ENCODE results near the gene ZNF224.

Gene ZNF224

DNA sequence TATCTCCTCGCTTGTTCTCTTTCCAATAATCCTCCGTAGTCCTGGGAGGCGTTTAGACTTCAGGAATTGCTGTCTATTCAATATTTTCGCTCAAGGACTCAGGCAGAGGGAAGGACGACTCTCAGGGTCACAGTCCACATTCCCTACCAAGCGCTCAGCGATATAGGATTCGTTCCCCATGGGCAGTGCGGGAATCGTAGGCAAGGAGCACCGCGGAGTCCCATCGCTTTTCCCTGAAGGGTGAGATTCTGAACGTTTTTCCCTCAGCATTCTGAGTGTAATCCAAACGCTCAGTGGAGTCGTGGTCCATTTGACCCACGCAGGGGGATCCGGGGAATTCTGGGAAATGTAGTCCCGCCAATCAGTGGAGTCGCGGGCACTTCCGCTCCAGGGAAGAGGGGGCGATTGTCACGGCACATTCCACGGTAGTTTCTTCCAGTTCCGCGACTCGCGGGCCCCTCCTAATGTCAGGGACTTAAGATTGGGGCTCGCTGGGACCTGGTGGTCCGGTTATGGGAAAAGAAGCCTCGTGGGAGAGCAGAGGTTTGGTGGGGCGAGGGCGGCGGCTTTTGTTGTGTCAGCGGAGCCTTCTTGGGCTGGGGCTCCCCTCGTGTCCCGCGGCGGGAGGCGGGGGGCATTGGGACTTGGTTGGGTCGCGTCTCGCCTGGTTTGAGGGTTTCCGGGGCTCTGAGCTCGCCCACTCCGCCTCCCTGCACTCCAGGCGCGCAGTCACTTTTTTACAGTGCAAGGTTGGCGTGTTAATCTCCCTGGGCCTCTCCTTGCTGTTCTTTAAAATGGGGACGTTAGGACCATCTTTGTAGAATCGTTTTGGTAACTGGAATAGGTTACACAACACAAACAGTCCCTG is 47.3 kb downstream of the ZNF224 start, which contains the start of gene ZNF234:
Gene ZNF234, plus strand, starts transcription at position 364 of the 868 bp plus-strand sequence. CDS start 3,079 bp downstream, outside the sequence.
- Histone ChIP-seq H3K4me1 (ENCODE audit: insufficient read depth, insufficient read length) (no peaks in the 10 kb centered on the region), H3K9ac (ENCODE audit: insufficient read length, low read depth) (peak within 1 kb of the TSS; percentile 66), H3K4me3 (ENCODE audit: insufficient read length, low read depth) (peak within 1 kb of the TSS; percentile 62), H3K9me3 (ENCODE audit: insufficient read depth, low read length) (no peaks in the 10 kb centered on the region), H3K36me3 (ENCODE audit: insufficient read depth, insufficient read length, low read length) (peaks cover 9% of the 10 kb centered on the region), H3K27me3 (ENCODE audit: insufficient read depth, insufficient read length) (no peaks in the 10 kb centered on the region)
- TF ChIP-seq ZNF274 (IDR thresholded peaks at IDR 0.05; ENCODE audit: low read depth, low read length) (no peak), YY1 (IDR thresholded peaks at IDR 0.05; ENCODE audit: insufficient read depth, insufficient read length) (no peak), SUZ12 (IDR thresholded peaks at IDR 0.05; ENCODE audit: extremely low read depth, insufficient read depth, insufficient read length) (no peak)
- no peak for DNase-seq (ENCODE audit: low read depth, low spot score)

DNA sequence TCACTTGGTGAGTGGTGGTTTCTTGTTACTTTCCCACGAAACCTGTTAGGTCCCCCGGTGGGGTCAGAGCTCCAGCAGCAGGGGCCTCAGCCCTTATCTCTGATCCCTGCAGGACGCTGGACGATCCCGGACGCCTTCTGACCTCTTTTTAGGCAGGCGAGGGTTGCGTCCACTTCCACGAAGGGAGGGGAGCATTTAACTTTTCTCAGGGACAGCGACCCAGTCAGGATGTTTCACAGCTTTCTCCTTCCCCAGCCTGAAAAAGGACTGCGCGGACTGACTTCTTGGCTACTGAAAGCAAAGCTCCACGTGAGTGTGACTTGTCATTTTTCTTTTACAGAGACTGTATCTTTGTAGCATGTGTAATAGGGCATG is 47.9 kb downstream of the ZNF224 start:
- H3K4me3 ChIP-seq (ENCODE audit: insufficient read length, low read depth), result peak overlapping the region; percentile 62
- DNase-seq (ENCODE audit: low read depth, low spot score), result no peak
- no peaks in the 10 kb centered on the region for H3K9me3 ChIP-seq (ENCODE audit: insufficient read depth, low read length)

DNA sequence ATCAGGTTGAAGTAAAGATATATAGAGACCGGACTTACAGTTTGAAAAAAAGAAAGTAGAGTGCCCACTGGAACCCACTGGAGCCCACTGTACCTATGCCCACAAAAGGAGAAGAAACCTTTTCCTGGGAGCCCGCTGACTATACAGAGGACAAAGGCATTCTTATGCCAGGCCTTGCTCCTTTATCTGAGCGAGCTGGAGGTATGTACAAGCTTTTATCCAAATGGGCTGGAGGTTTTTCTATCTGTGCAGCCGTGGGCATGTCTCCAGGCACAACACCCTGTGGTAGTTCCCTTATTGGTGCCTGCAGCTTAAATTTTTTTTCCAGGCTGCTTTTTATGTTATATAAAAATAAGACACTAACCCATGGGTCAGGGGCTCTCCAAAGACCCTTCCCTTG is 55.6 kb downstream of the ZNF224 start:
- no peaks in the 10 kb centered on the region for H3K4me1 ChIP-seq (ENCODE audit: insufficient read depth, insufficient read length)
- no peak for TF ChIP-seq SUZ12 (IDR thresholded peaks at IDR 0.05; ENCODE audit: extremely low read depth, insufficient read depth, insufficient read length)
- H3K36me3 ChIP-seq (ENCODE audit: insufficient read depth, insufficient read length, low read length), result peaks cover 49% of the 10 kb centered on the region
- DNase-seq (ENCODE audit: low read depth, low spot score), result no peak
- H3K27me3 ChIP-seq (ENCODE audit: insufficient read depth, insufficient read length), result no peaks in the 10 kb centered on the region
- H3K9ac ChIP-seq (ENCODE audit: insufficient read length, low read depth), result no peak overlapping the region
- no peak overlapping the region for H3K4me3 ChIP-seq (ENCODE audit: insufficient read length, low read depth)
- peaks cover 4% of the 10 kb centered on the region; the same call in 1 of the 2 replicates for H3K9me3 ChIP-seq (ENCODE audit: insufficient read depth, low read length)

More for the DNA sequence above, 47.9 kb downstream of the ZNF224 start:
- H3K9ac ChIP-seq (ENCODE audit: insufficient read length, low read depth), result peak overlapping the region; percentile 66
- H3K27me3 ChIP-seq (ENCODE audit: insufficient read depth, insufficient read length), result no peaks in the 10 kb centered on the region
- TF ChIP-seq SUZ12 (IDR thresholded peaks at IDR 0.05; ENCODE audit: extremely low read depth, insufficient read depth, insufficient read length) (no peak), YY1 (IDR thresholded peaks at IDR 0.05; ENCODE audit: insufficient read depth, insufficient read length) (no peak), ZNF274 (IDR thresholded peaks at IDR 0.05; ENCODE audit: low read depth, low read length) (no peak)
- no peaks in the 10 kb centered on the region for H3K4me1 ChIP-seq (ENCODE audit: insufficient read depth, insufficient read length)
- H3K36me3 ChIP-seq (ENCODE audit: insufficient read depth, insufficient read length, low read length), result peaks cover 9% of the 10 kb centered on the region

DNA sequence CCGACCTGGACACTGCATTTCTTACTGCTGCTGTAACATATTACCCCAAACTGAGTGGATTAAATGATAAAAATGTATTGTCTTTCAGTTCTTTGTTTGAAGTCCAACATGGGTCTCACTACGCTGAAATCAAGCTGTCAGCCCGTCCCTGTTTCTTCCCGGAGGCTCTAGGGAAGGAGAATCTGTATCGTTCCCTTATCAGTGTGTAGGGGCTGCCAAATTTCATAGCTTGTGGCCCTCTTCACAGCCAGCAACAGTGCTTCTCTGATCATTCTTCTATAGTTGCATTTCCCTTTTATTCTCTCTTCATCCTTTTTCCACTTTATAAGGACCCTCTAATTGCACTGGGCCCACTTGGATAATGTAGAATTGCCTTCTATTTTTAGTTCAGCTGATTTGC is 57.3 kb downstream of the ZNF224 start:
- Histone ChIP-seq H3K4me1 (ENCODE audit: insufficient read depth, insufficient read length) (no peaks in the 10 kb centered on the region), H3K27me3 (ENCODE audit: insufficient read depth, insufficient read length) (no peaks in the 10 kb centered on the region), H3K9ac (ENCODE audit: insufficient read length, low read depth) (no peak overlapping the region), H3K36me3 (ENCODE audit: insufficient read depth, insufficient read length, low read length) (peaks cover 58% of the 10 kb centered on the region), H3K9me3 (ENCODE audit: insufficient read depth, low read length) (peaks cover 21% of the 10 kb centered on the region), H3K4me3 (ENCODE audit: insufficient read length, low read depth) (no peak overlapping the region)
- no peak for DNase-seq (ENCODE audit: low read depth, low spot score)
- TF ChIP-seq SUZ12 (IDR thresholded peaks at IDR 0.05; ENCODE audit: extremely low read depth, insufficient read depth, insufficient read length) (no peak), ZNF274 (IDR thresholded peaks at IDR 0.05; ENCODE audit: low read depth, low read length) (no peak), YY1 (IDR thresholded peaks at IDR 0.05; ENCODE audit: insufficient read depth, insufficient read length) (no peak)

DNA sequence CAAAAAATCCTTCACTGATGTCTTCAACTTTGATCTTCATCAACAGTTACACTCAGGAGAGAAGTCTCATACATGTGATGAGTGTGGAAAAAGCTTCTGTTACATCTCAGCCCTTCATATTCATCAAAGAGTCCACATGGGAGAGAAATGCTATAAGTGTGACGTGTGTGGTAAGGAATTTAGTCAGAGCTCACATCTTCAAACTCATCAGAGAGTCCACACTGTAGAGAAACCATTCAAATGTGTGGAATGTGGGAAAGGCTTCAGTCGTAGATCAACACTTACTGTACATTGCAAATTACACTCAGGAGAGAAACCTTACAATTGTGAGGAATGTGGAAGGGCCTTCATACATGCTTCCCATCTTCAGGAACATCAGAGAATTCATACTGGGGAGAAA is 62.3 kb downstream of the ZNF224 start:
- no peak overlapping the region for H3K9ac ChIP-seq (ENCODE audit: insufficient read length, low read depth)
- H3K4me1 ChIP-seq (ENCODE audit: insufficient read depth, insufficient read length), result no peaks in the 10 kb centered on the region
- DNase-seq (ENCODE audit: low read depth, low spot score), result no peak
- peaks cover 53% of the 10 kb centered on the region for H3K36me3 ChIP-seq (ENCODE audit: insufficient read depth, insufficient read length, low read length)
- H3K4me3 ChIP-seq (ENCODE audit: insufficient read length, low read depth), result no peak overlapping the region
- peaks cover 39% of the 10 kb centered on the region for H3K9me3 ChIP-seq (ENCODE audit: insufficient read depth, low read length)
- TF ChIP-seq SUZ12 (IDR thresholded peaks at IDR 0.05; ENCODE audit: extremely low read depth, insufficient read depth, insufficient read length) (no peak), ZNF274 (IDR thresholded peaks at IDR 0.05; ENCODE audit: low read depth, low read length) (no peak), YY1 (IDR thresholded peaks at IDR 0.05; ENCODE audit: insufficient read depth, insufficient read length) (no peak)
- H3K27me3 ChIP-seq (ENCODE audit: insufficient read depth, insufficient read length), result no peaks in the 10 kb centered on the region
